HT-29 (cell line): ENCODE results near the gene ZFPM1. TPM values are rescaled to one million over a fixed set of nuclear protein-coding genes. Genes with fewer than 3 reads are reported as not detected.
A peak's percentile ranks its signal among the peaks of the same experiment; 100 is the strongest.

Source experiments
- DNase-seq: peaks from one replicate; pipeline ENCODE4 v3.0.0-alpha.2; 2015; ENCODE audit warnings: low spot score
- total RNA-seq: library from RNA; depleted of rRNA; stranded (reverse); fragments of >200 nt; shearing (Covaris generic); gene quantifications from 2 replicates; pipeline ENCODE4 v1.2.3, GENCODE V29; 2014

ZFPM1 gene
- total RNA-seq, 1 experiment from 2014 or later, result 15.3 TPM

DNA sequence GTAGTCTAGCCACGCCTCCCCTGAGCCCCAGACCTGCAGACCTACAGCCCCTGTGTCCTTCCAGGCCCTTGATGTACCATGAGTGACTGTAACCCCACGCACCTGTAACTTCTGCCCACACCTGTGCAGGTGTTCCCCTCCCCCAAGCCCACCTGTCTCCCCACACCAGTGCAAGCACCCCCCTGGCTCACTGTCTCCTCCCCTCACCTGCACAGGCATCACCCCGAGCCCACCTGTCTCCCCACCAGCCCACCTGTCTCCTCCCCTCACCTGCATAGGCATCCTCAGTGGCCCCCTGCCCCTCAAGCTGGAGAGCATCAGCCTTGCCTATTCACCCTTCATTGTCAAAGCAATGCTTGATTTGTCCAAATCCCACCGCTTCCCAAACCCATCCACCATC, 84.8 kb downstream of the ZFPM1 start:
- DNase-seq, result no peak

DNA sequence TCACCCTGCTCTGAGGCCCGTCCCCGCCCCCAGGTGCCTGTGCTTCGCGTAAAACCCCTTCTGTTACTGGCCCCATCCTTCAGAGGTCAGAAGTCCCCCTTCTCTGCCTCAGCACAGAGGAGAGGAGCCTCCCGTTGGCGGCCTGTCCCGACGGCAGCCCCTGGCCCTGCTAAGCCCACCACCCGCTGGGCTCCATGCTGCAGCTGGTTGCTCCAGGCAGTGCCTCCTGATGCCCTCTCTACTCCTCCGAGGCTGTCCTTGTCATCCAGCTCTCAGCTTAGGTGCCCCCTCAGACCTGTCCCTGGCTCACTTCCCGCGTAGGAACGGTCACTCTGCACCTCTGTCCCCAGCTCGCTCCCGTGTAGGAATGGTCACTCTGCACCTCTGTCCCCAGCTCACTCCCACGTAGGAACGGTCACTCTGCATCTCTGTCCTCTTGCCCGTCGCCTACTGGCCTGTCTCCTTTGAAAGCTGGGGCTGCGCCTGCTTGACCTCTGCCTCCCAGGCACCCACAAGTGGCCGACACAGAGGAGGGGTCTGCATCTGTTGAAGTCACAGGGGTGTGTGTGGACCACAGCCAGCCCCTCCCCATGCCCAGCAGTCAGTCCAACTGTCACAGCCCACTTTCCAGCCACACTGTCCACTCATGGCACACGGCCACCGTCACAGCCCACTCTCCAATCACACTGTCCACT, 85.4 kb downstream of the ZFPM1 start:
- no peak for DNase-seq

DNA sequence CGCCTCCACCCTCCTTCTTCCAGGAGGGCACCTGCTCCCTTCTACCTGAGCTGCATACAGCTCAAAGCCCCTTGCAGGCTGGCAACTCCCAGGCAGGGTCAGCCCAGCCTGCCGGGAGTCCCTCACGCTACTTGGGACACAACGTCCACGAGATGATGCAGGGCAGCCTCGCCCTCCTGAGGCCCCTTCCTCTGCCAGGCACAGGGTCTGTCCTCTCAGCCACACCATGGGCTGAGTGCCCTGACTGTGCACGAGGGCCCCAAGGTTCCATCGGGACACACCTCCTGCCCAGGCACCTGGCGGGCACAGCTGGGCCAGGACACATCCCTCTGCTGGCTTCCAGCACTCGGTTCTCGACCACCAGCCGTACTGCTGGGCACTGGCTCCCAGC, 86.2 kb downstream of the ZFPM1 start:
- no peak for DNase-seq

DNA sequence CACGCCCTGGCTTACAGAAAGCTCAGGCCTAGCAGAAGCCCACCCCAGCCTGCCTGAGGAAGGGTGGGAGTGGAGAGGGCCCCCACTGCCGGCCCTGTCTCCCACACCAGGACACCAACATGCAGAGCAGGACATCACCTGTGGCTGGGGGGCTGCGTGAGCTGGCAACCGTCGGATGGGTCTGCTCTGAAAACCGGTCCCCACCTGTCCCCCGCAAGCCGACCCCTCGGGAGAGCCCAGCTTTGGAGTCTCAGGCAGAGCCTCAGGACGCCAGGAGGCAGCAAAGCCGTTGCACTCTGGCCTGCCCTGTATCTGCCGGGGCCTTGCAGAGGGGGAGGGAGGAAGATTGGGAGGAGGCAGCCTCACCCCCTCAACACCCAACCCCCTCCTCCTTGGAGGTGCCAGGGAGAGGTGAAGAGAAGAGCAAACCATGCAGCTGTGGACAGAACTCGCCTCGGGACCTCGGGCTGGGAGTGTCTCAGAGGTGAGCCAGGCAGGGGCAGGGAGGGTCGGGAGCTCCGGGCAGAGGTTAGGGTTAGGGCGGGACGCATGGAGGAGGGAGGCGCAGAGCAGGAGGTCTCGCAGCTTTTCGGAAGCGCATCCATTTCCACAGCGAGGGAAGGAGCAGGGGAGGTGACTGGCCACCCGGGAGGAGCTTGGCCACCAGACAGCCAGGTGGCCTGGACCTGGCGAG, 86.7 kb downstream of the ZFPM1 start:
- no peak for DNase-seq

DNA sequence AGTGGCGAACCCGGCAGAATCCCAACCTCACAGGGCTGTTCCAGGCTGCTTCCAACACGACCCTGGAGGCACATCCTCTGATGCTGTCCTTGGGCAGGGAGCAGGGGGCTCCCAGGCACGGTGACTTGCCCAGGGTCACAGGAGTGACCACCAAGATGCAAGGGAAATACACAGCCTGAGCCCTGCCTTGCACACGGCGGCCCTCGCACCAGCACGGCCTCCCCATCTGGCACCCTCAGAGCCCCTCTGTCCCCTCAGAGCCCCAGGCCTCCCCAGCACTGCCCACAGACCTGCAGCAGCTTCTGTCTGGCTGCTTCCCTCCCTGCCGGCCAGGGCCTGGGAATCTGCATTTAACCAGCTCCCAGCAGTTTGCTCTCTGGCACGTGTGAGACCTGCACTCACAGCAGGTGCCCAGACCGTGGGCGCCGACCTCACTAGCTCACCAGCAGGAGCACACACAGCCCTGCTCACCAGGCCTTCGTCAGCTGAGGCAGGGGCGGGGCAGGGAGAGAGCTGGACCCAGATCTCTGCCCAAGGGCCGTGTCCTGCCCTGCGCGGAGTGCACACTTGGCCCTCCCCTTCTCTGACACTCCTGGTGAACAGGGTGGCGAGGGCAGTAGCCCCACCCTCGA, 87.4 kb downstream of the ZFPM1 start:
- DNase-seq, result peak; percentile 29

DNA sequence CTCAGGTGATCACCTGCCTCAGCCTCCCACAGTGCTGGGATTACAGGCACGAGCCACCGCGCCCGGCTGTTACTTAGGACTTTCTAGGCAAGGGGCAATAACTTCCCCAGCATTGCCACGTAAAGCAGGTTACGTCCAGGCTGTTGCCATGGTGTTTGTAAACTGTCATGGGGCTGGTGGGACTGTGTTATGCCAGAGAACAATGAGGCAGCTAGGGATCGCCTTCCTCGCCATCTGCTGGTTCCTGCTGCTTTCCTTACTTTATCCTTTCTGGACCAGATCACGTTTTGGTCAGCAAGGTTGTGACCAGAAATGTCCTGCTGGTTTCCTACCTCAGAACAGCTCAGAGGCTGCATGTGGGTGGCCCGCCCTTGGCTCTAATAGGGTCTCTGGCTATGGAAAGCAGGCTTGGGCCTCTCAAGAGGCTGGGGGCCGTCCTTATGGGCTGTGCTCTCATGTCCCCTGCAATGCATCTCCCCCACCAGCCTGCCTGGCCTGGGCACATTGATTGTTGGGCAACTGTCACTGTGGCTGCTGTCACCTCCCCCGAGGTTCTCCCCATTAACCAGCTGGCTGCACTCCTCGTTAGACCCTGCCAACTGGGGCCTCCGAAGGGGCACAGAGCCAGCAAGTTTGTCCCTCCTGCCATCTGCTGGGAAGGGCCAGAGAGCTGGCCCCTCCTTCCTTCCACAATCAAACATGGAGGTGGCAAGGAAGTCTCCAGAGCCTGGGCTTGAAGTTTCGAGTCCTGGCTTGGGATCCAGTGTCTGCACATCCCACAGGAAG, 88.9 kb downstream of the ZFPM1 start:
- DNase-seq, result no peak

DNA sequence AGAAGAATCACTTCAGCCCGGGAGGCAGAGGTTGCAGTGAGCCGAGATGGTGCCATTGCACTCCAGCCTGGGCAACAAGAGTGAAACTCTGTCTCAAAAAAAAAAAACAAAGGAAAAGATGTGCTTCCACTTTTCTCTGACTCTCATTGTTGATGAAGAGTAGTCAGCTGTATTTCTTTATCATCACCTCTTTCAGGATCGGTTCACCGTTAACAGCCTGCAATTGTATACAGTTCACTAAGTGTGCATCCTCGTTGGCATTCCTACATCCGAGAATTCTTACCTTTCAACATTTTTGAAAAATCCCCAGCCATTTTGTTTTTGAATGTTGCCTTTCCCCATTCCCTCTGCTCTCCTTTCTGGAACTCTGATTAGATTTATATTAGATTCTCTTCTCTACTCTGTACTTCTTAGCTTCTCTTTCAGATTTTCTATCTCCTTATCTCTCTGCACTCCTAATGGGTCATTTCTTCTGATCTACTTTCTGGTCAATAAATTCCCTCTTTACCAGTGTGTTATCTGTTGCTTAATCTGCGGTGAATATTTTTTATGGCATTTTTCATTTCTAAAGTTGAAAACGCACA, 90.2 kb downstream of the ZFPM1 start:
- no peak for DNase-seq

DNA sequence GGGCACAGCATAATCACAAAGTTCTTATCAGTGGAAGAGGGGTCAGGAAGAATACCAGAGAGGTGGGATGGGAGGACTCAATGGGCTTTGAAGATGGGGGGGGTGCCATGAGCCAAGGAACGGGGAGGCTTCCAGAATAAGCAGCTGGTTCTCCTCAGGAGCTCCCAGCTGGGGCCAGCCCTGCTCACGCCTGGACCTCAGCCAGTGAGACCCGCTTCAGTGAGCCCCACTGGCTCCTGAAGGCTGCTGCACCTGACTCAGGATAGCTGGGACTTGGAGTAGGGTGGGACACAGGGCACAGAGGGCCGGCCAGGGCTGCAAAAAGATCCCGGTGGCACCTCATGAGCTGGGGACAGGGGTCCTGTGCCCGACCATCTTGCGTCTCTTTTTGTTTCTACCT, 92.7 kb downstream of the ZFPM1 start:
- DNase-seq, result no peak

DNA sequence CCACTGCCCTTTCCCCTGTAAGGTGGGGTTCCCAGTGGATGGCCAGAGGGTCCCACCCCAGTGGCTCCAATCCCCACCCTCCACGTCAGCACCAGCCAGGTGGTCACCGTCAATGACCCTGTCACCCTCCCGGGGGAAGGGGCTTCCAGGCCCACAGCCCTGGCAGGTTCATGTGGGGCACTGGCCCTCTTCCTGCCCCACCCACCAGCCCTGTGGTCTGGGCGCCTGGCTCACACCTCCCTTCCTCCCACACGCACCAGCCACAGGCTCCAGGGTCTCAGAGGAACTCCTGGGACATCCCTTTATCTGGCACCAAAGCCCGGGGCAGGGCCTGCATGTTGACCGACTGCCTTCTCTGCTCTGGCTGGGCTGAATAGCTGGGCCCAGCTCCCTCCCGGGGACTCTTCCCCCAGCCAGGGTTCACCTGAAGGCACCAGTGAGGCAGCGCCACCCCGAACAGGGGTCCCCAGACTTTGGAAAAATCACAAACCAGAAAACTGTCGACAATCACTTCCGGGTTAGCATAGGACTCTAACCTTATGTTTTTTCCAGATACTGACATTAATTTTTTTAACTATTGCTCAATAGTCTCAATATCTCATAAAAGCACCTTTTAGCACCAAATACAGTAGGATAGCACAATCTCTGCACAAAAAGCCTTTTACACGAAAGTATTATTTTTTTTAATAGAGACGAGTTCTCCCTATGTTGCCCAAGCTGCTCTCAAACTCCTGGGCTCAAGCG, 95.2 kb downstream of the ZFPM1 start:
- no peak for DNase-seq

DNA sequence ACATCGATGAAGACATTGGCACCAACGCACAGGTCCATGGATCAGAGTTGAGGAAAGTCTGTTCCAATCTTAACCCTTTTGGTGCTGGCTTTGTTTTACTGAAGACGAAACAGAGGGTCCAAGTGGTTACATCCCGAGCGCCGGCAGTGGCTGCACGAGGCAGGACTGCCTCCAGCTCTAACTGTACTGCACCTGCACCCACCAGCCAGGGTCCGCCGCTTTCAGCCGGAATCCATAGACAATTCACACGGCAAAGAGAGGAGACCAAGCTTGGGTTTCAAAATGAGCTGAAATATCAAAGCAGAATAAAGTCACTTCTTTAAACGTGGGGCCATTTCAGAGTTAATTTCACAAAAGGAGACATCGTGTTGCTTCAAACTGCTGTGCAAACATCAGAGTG, 95.9 kb downstream of the ZFPM1 start:
- DNase-seq, result no peak

DNA sequence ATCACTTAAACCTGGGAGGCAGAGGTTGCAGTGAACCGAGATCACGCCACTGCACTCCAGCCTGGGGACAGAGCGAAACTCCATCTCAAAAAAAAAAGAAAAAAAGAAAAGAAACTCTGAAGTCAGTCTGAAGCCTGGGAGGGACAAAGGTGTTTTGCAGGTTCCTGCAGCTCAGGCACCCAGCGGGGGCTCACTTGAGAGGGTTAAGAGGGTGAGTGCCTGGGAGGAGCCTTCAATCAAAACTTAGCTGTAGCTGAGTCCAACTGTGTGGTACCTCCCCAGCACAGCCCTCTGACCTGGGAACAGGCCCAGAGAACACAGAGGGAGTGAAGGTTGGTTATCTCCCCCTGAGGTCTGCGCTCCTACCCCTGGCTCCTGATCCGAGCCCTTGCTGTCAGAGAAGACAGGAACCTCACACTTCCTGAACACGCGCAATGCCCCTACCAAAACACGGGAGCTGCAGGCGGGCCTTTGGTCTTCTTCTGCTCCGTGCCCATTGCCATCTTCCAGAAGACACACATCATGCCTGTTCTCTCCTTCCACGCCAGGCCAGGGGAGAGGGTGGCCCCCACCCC, 96.7 kb downstream of the ZFPM1 start:
- no peak for DNase-seq

DNA sequence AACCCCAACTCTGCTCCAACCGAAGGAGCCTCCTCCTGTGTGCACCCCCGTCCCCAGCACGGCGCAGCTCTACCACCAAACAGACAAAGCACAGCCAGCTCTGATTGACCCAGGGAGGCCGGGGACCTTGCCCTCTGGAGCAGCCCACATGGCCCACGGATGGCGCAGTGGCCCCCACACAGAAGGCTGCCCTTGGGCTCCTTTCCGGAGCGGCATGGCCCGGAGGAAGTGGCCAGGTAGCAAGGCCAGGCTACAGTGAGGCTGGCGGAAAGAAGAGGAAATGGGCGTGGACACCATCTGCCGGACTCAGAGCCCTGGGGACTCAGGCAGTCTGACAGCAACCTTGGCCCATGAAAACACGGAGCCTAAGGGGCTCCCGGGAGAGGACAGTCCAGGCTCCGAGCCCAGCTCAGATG, 97.2 kb downstream of the ZFPM1 start:
- no peak for DNase-seq

DNA sequence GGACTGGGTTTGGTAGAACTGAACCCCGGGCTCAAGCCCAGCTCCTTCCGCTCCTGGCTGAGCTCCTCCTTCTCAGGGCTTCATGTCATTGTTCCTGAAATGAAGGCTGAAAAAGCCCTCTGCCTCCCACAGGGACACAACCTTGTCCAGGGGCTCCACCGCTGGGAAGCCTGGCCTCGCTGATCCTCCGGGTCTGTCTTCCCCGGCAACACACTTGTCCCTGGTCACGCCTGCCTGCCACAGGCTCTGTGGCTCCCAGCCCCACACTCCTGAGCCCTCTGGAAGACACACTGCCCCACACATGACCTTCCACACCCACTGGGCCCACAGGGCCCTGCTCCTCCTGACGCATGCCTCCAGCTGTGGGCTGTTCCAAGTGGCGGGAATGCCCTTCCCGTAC, 99.1 kb downstream of the ZFPM1 start:
- no peak for DNase-seq

DNA sequence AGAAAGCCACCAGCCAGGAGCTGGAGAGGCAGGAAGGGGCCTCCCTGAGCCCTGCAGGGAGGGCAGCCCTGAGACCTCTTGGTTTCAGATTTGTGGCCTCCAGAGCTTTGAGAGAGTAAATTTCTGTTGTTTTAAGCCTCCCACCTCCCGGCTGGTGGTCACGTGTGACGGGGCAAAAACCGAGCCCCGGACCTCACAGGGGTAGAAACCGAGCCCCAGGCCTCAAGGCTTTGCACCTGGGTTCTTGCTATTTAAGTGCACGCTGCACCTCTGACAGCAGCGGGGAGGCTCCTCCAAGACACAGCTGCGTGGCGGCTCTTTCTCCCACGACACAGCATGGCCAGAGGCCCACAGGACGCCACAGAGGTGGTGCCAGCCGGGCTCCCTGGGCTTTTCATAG, 99.7 kb downstream of the ZFPM1 start:
- DNase-seq, result no peak

DNA sequence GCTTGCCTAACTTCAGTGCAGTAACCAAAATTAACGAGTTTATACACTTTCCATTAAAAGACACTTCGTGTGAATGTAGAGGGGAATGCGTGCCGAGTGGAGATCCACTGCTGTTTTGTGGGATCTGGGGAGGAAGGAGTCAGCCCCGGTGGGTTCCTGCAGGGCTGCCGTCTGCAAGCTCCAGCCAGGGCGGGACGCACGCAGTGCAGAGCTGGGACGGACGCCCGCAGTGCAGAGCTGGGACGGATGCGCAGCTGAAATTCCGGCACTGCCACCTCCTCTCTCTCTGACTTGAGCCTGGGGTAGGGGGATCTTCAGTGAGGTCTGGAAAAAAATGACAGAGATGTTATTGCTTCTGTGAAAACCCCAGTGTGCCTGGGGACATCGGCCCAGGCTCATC, 100.7 kb downstream of the ZFPM1 start:
- no peak for DNase-seq

DNA sequence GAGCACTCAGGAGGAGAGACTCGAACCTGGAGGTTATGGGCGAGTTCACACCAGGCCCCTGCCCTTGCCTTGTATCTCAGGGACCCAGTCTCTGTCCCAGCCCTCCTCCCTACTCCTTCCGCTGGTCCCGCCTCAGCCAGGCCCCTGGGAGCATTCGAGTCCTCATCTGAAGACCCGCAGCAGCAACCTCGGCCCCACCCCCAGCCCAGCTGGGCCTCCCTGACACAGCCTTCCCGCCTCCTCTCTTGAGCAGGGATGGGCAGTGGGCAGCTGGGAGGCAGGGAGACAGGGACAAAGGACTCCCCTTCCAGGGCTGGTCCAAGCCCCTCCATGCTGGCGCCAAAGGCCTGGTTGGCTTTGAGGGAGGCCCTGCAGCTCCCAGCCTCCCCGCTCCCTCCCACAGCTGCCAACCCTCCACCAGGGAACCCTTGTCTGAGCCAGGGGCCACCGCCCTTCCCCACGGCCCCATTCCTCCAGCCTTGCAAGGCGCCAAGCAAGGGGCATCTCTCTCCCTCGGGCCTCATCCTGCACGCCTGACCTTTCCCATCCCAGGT, 101.7 kb downstream of the ZFPM1 start:
- no peak for DNase-seq

DNA sequence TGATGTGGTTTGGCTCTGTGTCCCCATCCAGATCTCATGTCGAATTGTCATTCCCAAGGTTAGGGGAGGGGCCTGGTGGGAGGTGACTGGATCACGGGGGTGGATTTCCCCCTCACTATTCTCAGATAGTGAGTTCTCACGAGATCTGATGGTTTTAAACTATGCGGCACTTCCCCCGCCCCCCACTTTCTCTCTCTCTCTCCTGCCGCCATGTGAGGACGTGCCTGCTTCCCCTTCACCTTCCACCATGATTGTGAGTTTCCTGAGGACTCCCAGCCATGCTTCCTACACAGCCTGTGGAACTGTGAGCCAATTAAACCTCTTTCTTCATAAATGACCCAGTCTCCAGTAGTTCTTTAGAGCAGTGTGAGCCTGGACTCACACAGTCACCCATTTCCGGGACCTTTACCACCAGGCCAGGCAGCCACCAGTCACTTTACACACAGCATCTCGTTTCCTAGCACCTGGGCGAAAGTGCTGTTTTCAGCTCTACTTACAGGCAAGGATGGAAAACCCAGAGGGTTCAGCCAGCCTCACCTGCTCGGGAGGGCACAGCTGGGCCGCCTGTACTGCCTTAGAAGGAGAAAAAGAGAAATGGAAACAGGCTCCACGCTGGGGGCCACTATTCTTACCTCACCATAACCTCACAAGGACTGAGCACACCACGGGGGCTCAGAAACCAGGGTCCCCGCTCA, 103.4 kb downstream of the ZFPM1 start:
- no peak for DNase-seq

DNA sequence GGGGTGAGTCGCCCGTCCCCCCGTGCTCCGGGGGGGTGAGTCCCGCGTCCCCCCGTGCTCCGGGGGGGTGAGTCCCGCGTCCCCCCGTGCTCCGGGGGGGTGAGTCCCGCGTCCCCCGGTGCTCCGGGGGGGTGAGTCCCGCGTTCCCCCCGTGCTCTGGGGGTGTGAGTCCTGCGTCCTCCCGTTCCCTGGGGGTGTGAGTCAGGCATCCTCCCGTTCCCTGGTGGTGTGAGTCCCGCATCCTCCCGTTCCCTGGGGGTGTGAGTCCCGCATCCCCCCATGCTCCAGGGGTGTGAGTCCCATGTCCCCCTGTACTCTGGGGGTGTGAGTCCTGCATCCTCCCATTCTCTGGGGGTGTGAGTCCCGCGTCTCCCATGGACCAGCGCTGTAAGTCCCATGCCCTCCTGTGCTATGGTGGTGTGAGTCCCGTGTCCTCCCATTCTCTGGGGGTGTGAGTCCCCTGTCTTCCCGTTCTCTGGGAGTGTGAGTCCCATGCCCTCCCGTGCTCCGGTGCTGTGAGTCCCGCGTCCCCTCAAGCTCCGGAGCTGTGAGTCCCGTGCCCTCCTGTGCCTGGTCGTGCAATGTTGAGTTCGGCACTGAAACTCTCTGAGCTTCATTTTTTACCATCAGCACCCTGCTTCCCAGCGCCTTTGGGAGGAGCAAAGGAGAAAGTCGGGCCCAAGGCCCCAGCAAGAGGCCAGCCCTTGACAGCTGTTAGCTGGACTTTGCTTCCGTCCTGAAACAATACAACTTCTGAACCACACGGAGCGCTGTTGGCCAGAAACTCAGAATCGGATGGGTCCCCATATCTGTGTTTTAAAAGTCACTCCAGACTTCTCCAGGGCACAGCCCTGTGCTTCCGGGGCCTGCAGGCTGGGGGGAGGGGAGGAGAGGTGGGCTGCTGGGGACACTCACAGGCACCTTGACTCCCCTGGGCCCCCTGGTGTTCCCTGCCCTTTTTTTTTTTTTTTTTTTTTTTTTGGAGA, 105.7 kb downstream of the ZFPM1 start:
- peak; percentile 85 for DNase-seq
